ENCODE data around the gene SIPA1. TPM values are rescaled to one million over a fixed set of nuclear protein-coding genes. Genes with fewer than 3 reads are reported as not detected.
A peak's percentile ranks its signal among the peaks of the same experiment; 100 is the strongest.
"Not testable (repeated sequence)": the region's sequence is repeated elsewhere in the genome, so short reads cannot be mapped to it uniquely, and the experiment has no call there.

Gene SIPA1
- total RNA-seq, 2 experiments from 2014 or later: 172 to 180 TPM

GRCh38 chr11:65636108-65637031, 1.5 kb upstream of the SIPA1 start:
- intact Hi-C loops (cut with micrococcal nuclease): no loop called here
- Mint-ChIP-seq H3K4me1 (ENCODE audit: low read depth) (peaks cover 23% of the 10 kb centered on the region), H3K9me3 (no peaks in the 10 kb centered on the region), H3K27me3 (no peaks in the 10 kb centered on the region), H3K4me3 (peak overlapping the region; percentile 40), H3K27ac (peak overlapping the region; percentile 68), H3K36me3 (ENCODE audit: low read depth) (peaks cover 38% of the 10 kb centered on the region)
- DNase-seq (no peak), ATAC-seq (no peak)
- ChIA-PET CTCF (no interaction called here), POLR2A (interaction anchor here (1.0 to 23.0 kb wide), 3 partner anchors 19 to 23 kb away, joined by 3 to 320 read pairs (median 39); partner anchors contain the start of genes PCNX3 and RELA)
- no peak for TF ChIP-seq CTCF (IDR thresholded peaks at IDR 0.05)

- H3K36me3 Mint-ChIP-seq (ENCODE audit: low read depth): peaks cover 39% of the 10 kb centered on the region
- H3K4me3 Mint-ChIP-seq: peak overlapping the region; percentile 77
- intact Hi-C loops (cut with micrococcal nuclease): no loop called here
- no peaks in the 10 kb centered on the region for H3K27me3 Mint-ChIP-seq
- no peaks in the 10 kb centered on the region for H3K9me3 Mint-ChIP-seq
- no peak for DNase-seq
- peak overlapping the region; percentile 79 for H3K27ac Mint-ChIP-seq
- no peak for TF ChIP-seq CTCF (IDR thresholded peaks at IDR 0.05)
- ChIA-PET CTCF (interaction anchor here (1.0 to 3.2 kb wide), 3 partner anchors 11 to 248 kb away, joined by 6 to 17 read pairs (median 7); no protein-coding TSS in a partner anchor), POLR2A (interaction anchor here (4.4 to 23.0 kb wide), 3 partner anchors 10 to 22 kb away, joined by 31 to 320 read pairs (median 39); partner anchors contain the start of genes PCNX3 and RELA)
- no peak for ATAC-seq
- peaks cover 29% of the 10 kb centered on the region for H3K4me1 Mint-ChIP-seq (ENCODE audit: low read depth)
Observed at GRCh38 chr11:65637032-65637557, 806 bp upstream of the SIPA1 start.

DNA sequence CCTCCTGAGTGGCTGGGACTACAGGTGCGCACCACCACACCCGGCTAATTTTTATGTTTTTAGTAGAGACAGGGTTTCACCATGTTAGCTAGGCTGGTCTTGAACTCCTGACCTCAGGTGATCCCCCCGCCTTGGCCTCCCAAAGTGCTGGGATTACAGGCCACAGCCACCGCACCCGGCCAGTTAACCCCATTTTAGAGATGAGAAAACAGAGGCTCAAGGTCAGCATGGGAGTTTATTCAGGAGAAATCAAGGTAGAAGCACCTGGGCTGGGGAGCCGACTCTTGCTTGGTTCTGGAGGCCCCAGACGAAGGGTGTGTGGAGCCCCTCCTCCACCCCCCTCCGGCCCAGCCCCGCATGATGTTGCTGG, 1.3 kb downstream of the SIPA1 start:
- H3K27me3 Mint-ChIP-seq; ATAC-seq; intact Hi-C loops (cut with micrococcal nuclease); H3K9me3 Mint-ChIP-seq; DNase-seq: not testable (repeated sequence)
- ChIA-PET POLR2A (interaction anchor here (0.7 to 23.0 kb wide), 13 partner anchors 8 to 80 kb away, joined by 3 to 320 read pairs (median 4); partner anchors contain the start of genes EHBP1L1, KAT5, PCNX3 and RELA), CTCF (interaction anchor here (0.9 to 3.2 kb wide), 10 partner anchors 13 to 383 kb away, joined by 3 to 17 read pairs (median 4); partner anchors contain the start of gene PCNX3)
- Mint-ChIP-seq H3K4me1 (ENCODE audit: low read depth) (peaks cover 37% of the 10 kb centered on the region), H3K36me3 (ENCODE audit: low read depth) (peaks cover 53% of the 10 kb centered on the region), H3K4me3 (peak overlapping the region; percentile 77), H3K27ac (peak overlapping the region; percentile 90)

DNA sequence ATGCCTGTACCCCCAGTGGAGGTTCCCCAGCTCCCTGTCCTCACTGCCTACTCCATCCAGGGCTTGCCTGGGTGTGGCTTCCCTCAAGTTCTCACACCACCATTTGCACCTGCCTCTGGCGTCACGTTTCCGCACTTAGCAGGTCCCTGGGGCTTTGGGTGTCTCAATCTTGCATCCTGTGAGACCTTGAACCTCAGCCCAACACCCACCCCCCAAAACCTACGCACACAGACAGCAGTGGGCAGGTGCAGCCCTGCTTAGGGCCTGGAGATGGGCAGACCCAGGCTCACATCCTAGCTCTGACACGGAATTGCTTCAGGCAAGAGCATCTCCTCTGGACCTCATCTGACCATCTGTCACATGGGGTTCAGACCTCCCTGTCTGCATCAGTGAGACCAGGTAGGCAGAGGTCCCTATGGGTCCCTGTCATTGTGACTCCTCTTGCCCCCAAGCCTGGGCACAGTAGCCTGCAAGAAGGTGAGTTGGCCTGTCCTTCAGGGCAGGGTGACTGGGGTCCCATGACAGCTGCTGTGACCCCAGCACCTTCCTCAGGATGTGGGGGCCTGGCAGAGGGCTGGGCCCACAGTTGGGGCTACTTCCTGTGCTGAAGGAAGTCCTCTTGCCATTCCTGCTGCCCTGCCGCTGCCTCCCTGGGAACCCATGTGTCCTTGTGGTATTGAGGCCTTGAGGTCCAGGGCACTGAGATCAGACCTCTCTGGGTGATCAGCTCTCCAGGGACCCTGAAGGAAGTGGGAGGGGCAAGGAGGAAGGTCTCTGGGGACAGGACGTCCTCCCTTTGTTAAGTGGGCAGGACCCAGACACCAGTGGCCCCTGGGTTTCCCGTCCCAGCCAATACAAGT, 2.0 kb downstream of the SIPA1 start:
- H3K4me1 Mint-ChIP-seq (ENCODE audit: low read depth): peaks cover 41% of the 10 kb centered on the region
- no peaks in the 10 kb centered on the region for H3K9me3 Mint-ChIP-seq

More for the DNA sequence above, 2.0 kb downstream of the SIPA1 start:
- peak; percentile 83 for DNase-seq
- Mint-ChIP-seq H3K36me3 (ENCODE audit: low read depth) (peaks cover 56% of the 10 kb centered on the region), H3K4me3 (peak overlapping the region; percentile 77), H3K27me3 (no peaks in the 10 kb centered on the region), H3K27ac (peak overlapping the region; percentile 90)
- ChIA-PET POLR2A (interaction anchor here (0.7 to 23.0 kb wide), 12 partner anchors 9 to 72 kb away, joined by 3 to 320 read pairs (median 4); partner anchors contain the start of genes KAT5, PCNX3, RELA and ZNRD2), CTCF (interaction anchor here (0.9 to 3.2 kb wide), 8 partner anchors 13 to 382 kb away, joined by 3 to 17 read pairs (median 4); no protein-coding TSS in a partner anchor)
- ATAC-seq: peak; percentile 37
- TF ChIP-seq CTCF (IDR thresholded peaks at IDR 0.05): no peak
- intact Hi-C loops (cut with micrococcal nuclease): no loop called here

All from activated CD8-positive, alpha-beta T cell treated with anti-CD3 and anti-CD28 coated beads for 36 hours (primary cell).